GM12864 (cell line): ENCODE results near the gene TBC1D22A.

ENCODE experiments used
- DNase-seq: peaks from one replicate; pipeline ENCODE4 v3.0.0-alpha.2; 2011; ENCODE audit warnings: low read depth
- H3K4me3 ChIP-seq: 2 replicates; pipeline ENCODE4 v1.5.1; 2011; ENCODE audit warnings: mild to moderate bottlenecking, low read depth, low read length, control low read depth
- CTCF ChIP-seq: IDR thresholded peaks from 2 replicates; pipeline ENCODE4 v1.5.1; 2011; ENCODE audit warnings: low read depth, mild to moderate bottlenecking, moderate library complexity, low read length, control low read depth, inconsistent platforms; ENCODE audit errors: missing control alignments

The TBC1D22A gene

GRCh38 chr22:47191671-47192650 is 429.5 kb downstream of the TBC1D22A start:
- no peak for TF ChIP-seq CTCF
- DNase-seq: no peak
- no peak overlapping the region for H3K4me3 ChIP-seq

- TF ChIP-seq CTCF: no peak
- no peak overlapping the region for H3K4me3 ChIP-seq
- no peak for DNase-seq
These were observed 430.4 kb downstream of the TBC1D22A start for GRCh38 chr22:47192651-47193437.

GRCh38 chr22:47193606-47194329 is 431.3 kb downstream of the TBC1D22A start:
- DNase-seq: no peak
- H3K4me3 ChIP-seq: no peak overlapping the region
- no peak for TF ChIP-seq CTCF

- no peak for TF ChIP-seq CTCF
- H3K4me3 ChIP-seq: no peak overlapping the region
- DNase-seq: no peak
These were observed 432.2 kb downstream of the TBC1D22A start for GRCh38 chr22:47194476-47195155.

GRCh38 chr22:47195156-47195483 is 432.7 kb downstream of the TBC1D22A start:
- H3K4me3 ChIP-seq: no peak overlapping the region
- TF ChIP-seq CTCF: no peak
- no peak for DNase-seq

- H3K4me3 ChIP-seq: no peak overlapping the region
- DNase-seq: no peak
- no peak for TF ChIP-seq CTCF
These were observed 433.2 kb downstream of the TBC1D22A start for GRCh38 chr22:47195484-47196165.
